GM19351 (cell line): ENCODE results near the gene UQCC5.

Source experiments
- ATAC-seq: cut with Tn5 transposase; IDR thresholded peaks from one replicate; pipeline ENCODE4 v1.9.1; 2021; ENCODE audit warnings: mild to moderate bottlenecking, moderate library complexity; ENCODE audit not compliant: unreplicated experiment

The UQCC5 gene

GRCh38 chr3:52536369-52537164, at the start of gene UQCC5:
Gene UQCC5 (plus strand): TSS chr3:52536605. CDS start chr3:52536756, 151 bp downstream.
- peak; percentile 77 for ATAC-seq

DNA sequence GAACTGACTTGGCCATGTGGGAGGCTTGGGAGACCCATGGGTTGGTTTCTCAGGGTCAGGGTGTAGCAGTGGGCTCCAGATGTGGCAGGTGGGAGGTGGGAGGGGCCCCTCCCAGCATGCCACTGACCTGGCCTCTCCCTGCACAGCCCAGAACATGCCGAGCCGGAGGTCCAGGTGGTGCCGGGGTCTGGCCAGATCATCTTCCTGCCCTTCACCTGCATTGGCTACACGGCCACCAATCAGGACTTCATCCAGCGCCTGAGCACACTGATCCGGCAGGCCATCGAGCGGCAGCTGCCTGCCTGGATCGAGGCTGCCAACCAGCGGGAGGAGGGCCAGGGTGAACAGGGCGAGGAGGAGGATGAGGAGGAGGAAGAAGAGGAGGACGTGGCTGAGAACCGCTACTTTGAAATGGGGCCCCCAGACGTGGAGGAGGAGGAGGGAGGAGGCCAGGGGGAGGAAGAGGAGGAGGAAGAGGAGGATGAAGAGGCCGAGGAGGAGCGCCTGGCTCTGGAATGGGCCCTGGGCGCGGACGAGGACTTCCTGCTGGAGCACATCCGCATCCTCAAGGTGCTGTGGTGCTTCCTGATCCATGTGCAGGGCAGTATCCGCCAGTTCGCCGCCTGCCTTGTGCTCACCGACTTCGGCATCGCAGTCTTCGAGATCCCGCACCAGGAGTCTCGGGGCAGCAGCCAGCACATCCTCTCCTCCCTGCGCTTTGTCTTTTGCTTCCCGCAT, 49.2 kb upstream of the UQCC5 start:
- ATAC-seq: no peak

DNA sequence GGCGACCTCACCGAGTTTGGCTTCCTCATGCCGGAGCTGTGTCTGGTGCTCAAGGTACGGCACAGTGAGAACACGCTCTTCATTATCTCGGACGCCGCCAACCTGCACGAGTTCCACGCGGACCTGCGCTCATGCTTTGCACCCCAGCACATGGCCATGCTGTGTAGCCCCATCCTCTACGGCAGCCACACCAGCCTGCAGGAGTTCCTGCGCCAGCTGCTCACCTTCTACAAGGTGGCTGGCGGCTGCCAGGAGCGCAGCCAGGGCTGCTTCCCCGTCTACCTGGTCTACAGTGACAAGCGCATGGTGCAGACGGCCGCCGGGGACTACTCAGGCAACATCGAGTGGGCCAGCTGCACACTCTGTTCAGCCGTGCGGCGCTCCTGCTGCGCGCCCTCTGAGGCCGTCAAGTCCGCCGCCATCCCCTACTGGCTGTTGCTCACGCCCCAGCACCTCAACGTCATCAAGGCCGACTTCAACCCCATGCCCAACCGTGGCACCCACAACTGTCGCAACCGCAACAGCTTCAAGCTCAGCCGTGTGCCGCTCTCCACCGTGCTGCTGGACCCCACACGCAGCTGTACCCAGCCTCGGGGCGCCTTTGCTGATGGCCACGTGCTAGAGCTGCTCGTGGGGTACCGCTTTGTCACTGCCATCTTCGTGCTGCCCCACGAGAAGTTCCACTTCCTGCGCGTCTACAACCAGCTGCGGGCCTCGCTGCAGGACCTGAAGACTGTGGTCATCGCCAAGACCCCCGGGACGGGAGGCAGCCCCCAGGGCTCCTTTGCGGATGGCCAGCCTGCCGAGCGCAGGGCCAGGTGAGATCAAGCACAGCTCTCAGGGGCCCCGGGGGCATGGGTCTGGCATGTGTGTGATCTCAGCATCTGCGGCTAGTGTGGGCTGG, 48.4 kb upstream of the UQCC5 start:
- no peak for ATAC-seq

GRCh38 chr3:52488746-52489145, 47.7 kb upstream of the UQCC5 start:
- no peak for ATAC-seq

DNA sequence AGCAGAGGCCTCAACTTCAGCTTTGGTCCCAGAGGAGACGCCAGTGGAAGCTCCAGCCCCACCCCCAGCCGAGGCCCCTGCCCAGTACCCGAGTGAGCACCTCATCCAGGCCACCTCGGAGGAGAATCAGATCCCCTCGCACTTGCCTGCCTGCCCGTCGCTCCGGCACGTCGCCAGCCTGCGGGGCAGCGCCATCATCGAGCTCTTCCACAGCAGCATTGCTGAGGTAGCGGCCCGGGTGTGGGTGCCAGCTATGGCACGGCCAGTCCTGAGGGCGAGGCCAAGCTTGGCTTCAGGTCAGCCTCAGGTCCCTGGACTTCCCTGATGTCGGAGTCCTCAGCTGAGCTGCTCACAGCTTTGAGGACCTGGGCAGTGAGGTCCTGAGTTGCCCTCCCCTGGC, 47.0 kb upstream of the UQCC5 start:
- ATAC-seq: no peak

DNA sequence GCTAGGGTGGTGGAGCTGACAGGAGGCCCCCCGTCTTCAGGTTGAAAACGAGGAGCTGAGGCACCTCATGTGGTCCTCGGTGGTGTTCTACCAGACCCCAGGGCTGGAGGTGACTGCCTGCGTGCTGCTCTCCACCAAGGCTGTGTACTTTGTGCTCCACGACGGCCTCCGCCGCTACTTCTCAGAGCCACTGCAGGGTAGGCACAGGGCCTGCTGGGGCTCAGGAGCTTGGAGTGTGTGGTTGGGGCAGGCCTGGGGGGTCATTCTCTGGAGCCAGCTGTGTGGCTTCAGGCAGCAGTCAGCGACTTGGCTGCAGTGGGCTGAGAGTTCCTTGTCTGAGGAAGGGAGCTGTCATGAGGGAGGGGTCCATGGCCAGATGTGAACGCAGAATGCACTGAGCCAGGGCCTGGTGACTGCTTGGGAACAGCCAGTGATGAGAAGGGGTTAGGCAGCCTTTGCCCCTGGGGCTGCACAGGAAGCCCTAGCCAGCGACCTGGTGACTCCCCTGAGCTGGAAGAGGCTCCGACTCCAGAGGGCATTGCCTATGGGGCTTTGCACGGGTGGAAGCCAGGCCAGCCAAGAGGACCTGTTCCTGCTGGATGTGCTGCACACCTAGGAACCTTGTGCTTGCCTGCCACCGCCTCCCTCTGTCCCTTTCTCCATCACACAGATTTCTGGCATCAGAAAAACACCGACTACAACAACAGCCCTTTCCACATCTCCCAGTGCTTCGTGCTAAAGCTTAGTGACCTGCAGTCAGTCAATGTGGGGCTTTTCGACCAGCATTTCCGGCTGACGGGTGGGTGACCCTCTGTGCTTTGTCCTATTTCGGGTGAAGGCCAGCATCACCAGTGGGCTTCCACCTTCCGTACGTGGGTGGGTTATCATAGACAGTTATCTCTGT, 46.1 kb upstream of the UQCC5 start:
- no peak for ATAC-seq

DNA sequence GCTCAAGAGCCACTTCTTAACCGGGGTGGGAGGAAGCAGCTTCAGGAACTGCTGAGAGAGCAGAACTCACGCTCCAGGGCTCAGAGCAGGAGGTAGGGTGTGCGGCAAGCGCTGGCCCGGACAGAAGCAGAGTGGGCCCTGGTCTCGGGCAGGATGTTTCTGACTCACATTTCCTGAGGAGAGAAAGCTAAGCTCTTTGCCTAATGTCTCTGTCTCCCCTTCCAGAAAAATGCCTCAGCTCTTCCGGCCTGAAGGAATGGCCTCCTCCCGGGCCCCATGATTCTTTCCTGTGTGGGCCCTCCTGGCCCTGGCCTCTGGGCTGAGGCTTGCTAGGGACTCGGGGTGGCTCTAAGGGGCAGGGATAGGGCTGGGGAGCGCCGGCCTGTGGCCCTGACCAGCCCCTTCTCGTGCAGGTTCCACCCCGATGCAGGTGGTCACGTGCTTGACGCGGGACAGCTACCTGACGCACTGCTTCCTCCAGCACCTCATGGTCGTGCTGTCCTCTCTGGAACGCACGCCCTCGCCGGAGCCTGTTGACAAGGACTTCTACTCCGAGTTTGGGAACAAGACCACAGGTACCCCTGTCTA, 45.4 kb upstream of the UQCC5 start:
- no peak for ATAC-seq

DNA sequence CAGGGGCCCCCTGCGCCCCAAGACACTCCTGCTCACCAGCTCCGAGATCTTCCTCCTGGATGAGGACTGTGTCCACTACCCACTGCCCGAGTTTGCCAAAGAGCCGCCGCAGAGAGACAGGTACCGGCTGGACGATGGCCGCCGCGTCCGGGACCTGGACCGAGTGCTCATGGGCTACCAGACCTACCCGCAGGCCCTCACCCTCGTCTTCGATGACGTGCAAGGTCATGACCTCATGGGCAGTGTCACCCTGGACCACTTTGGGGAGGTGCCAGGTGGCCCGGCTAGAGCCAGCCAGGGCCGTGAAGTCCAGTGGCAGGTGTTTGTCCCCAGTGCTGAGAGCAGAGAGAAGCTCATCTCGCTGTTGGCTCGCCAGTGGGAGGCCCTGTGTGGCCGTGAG, 44.3 kb upstream of the UQCC5 start:
- ATAC-seq: no peak

DNA sequence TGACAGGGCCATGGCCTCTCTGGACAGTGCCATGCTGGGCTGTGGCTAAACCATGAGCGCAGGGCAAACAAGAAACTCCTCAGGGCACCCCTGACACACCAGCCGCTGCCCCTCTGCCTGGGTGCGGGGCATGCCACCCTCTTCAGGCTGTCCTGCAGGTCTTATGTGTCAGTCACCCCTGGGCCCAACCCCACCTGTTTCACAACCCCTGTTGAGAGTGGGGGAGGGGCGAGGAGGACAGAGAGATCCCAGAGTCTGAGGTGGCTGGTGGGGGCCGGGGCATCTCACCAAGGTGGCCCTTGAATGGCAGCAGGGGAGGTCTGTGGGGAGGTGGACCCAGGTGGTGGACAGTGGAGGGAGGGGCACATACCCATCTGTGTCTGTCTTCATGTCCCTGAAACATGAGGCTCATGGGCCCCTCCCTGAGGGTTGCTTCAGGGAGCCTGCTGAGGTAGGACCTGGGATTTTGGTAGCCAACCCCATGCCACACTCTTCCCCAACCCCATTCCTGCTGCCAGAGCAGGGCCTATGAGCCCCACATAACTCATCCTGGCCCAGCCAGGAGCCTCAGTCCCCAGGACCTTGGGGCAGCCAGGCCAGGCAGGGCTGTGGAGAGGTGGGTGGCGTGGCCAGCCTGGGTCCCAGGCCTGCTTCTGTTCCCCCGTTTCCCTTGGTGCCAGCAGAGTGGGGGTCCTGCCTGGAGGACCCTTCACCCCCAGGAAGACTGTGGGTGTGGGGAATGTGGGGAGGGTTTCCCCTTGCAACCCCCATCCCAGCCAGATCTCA, 43.0 kb upstream of the UQCC5 start:
- no peak for ATAC-seq

GRCh38 chr3:52494445-52494844, 42.0 kb upstream of the UQCC5 start:
- no peak for ATAC-seq

GRCh38 chr3:52494886-52495495, 41.4 kb upstream of the UQCC5 start, which contains the start of gene STAB1:
Gene STAB1 (plus strand): TSS chr3:52495338. CDS start chr3:52495414, 76 bp downstream.
- no peak for ATAC-seq

GRCh38 chr3:52495777-52496602, 40.4 kb upstream of the UQCC5 start:
- ATAC-seq: no peak

- ATAC-seq: no peak
Observed at GRCh38 chr3:52498137-52499054, 38.0 kb upstream of the UQCC5 start.

DNA sequence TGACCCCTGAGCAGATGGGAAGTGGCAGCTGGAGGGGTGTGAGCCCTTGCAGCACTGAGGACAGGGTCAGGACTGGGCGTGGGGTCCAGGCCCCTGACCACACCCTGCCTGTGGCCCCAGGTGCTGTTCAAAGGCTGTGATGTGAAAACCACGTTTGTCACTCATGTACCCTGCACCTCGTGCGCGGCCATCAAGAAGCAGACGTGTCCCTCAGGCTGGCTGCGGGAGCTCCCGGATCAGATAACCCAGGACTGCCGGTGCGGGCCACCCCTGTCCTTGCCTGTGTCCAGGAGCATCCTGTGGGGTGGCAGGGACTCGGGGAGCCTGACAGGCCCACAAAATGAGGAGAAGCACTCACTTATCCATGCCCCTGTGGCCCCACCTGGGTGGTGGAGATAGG, 35.4 kb upstream of the UQCC5 start:
- ATAC-seq: no peak

DNA sequence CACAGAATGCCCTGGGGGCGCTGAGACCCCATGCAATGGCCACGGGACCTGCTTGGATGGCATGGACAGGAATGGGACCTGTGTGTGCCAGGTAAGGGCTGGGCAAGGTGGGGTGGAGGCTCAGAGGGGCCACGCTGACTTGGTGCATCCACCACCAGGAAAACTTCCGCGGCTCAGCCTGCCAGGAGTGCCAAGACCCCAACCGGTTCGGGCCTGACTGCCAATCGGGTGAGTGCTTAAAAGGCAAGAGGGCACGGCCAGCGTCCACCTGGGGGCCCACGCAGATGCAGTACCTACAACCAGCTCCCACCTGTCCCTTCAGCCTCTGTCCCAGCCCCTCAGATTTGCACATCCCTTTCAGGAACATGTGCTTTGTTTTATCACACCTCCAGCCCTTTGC, 34.4 kb upstream of the UQCC5 start:
- ATAC-seq: no peak

GRCh38 chr3:52502808-52503350, 33.5 kb upstream of the UQCC5 start:
- no peak for ATAC-seq
